SH-SY5Y (cell line): ENCODE data around the gene CBLIF.

Source experiments
- GATA2 ChIP-seq: IDR thresholded peaks from 2 replicates; pipeline ENCODE4 v1.6.1; 2011; ENCODE audit warnings: mild to moderate bottlenecking, low read depth, low read length
- GATA3 ChIP-seq: IDR thresholded peaks from 2 replicates; pipeline ENCODE4 v1.6.1; 2011; ENCODE audit warnings: low read depth, mild to moderate bottlenecking, low read length, moderate library complexity

GRCh38 chr11:59822989-59823566, 22.2 kb downstream of the CBLIF start:
- TF ChIP-seq GATA2 = no peak
- TF ChIP-seq GATA3 = no peak
